Caco-2 (cell line): ENCODE measurements around the gene ATP1A4. TPM values are rescaled to one million over a fixed set of nuclear protein-coding genes. Genes with fewer than 3 reads are reported as not detected.

Experiments
- BruUV-seq: library from RNA; stranded (reverse); fragments of 400-500 nt; replicated peaks from 2 replicates; lab custom pipeline; 2021; lab: Mats Ljungman, UMichigan
- CTCF ChIA-PET: fragments of 300-600 bp; sonication (Branson Sonifier 250); formaldehyde crosslinking; loops from one replicate; lab custom pipeline; 2022; ENCODE audit warnings: antibody characterized with exemption; lab: Charles Lee
- POLR2A ChIA-PET: fragments of 300-600 bp; sonication (Branson Sonifier 250); formaldehyde crosslinking; loops from one replicate; lab custom pipeline; 2022; ENCODE audit warnings: antibody characterized with exemption; lab: Charles Lee
- DNase-seq, 2 experiments: peaks; one replicate each; pipeline versions ENCODE4 v3.0.0 to v3.0.0-alpha.2; 2020 to 2022
- H3K27me3 ChIP-seq: replicated peaks from 2 replicates; pipeline ENCODE4 v1.6.0; 2011; ENCODE audit warnings: low read length; ENCODE audit not compliant: control insufficient read depth, insufficient read depth
- H3K36me3 ChIP-seq: 2 replicates; pipeline ENCODE4 v1.5.1; 2011; ENCODE audit warnings: low read length; ENCODE audit not compliant: control insufficient read depth, insufficient read depth
- H3K4me1 ChIP-seq: fragments of 250-450 bp; sonication (Bioruptor Pico); 2 replicates; pipeline ENCODE4 v1.5.1; 2020; ENCODE audit warnings: mild to moderate bottlenecking
- H3K4me3 ChIP-seq: 2 replicates; pipeline ENCODE4 v1.5.1; 2011; ENCODE audit warnings: low read depth, mild to moderate bottlenecking, control low read depth, low read length
- H3K9me3 ChIP-seq: fragments of 250-450 bp; sonication (Bioruptor Pico); 2 replicates; pipeline ENCODE4 v1.5.1; 2020; ENCODE audit warnings: mild to moderate bottlenecking, moderate library complexity
- H3K27ac Mint-ChIP-seq: one replicate; pipeline ENCODE4 v1.8.0; 2022; ENCODE audit warnings: mixed read lengths; ENCODE audit not compliant: unreplicated experiment
- H3K27me3 Mint-ChIP-seq: one replicate; pipeline ENCODE4 v1.8.0; 2022; ENCODE audit warnings: mixed read lengths; ENCODE audit not compliant: insufficient read depth, unreplicated experiment
- H3K36me3 Mint-ChIP-seq: one replicate; pipeline ENCODE4 v1.8.0; 2022; ENCODE audit warnings: mild to moderate bottlenecking, mixed read lengths; ENCODE audit not compliant: insufficient read depth, unreplicated experiment
- H3K4me1 Mint-ChIP-seq: one replicate; pipeline ENCODE4 v1.8.0; 2022; ENCODE audit warnings: low read depth, mixed read lengths; ENCODE audit not compliant: unreplicated experiment
- H3K4me3 Mint-ChIP-seq: one replicate; pipeline ENCODE4 v1.8.0; 2022; ENCODE audit warnings: mild to moderate bottlenecking, moderate library complexity, mixed read lengths; ENCODE audit not compliant: unreplicated experiment
- H3K9me3 Mint-ChIP-seq: one replicate; pipeline ENCODE4 v1.8.0; 2022; ENCODE audit warnings: mixed read lengths; ENCODE audit not compliant: unreplicated experiment
- intact Hi-C: fragments of 100-400 bp; cut with micrococcal nuclease; formaldehyde crosslinking; loops from one replicate; pipeline ENCODE4 v1.10.0; 2022; ENCODE audit not compliant: unreplicated experiment
- total RNA-seq: library from RNA; stranded (reverse); gene quantifications from 2 replicates; pipeline ENCODE4 v1.2.3, GENCODE V29; 2022
- TF ChIP-seq, protein P1 (sequence below), 2 experiments: fragments of 200-600 bp in 1 of 2; IDR thresholded peaks; 1 replicate in 1 of 2; 2 replicates in 1 of 2; pipeline versions ENCODE4 v1.5.1 to v1.8.0; 2011 to 2022; ENCODE audit warnings: antibody characterized with exemption in 1 of 2, control low read depth in 1 of 2, inconsistent platforms in 1 of 2, low read depth in 1 of 2, low read length in 1 of 2, mild to moderate bottlenecking in 1 of 2, moderate library complexity in 1 of 2; ENCODE audit not compliant: insufficient read depth in 1 of 2, severe bottlenecking in 1 of 2, unreplicated experiment in 1 of 2

ATP1A4 gene
- total RNA-seq, 1 experiment from 2014 or later = not detected

DNA sequence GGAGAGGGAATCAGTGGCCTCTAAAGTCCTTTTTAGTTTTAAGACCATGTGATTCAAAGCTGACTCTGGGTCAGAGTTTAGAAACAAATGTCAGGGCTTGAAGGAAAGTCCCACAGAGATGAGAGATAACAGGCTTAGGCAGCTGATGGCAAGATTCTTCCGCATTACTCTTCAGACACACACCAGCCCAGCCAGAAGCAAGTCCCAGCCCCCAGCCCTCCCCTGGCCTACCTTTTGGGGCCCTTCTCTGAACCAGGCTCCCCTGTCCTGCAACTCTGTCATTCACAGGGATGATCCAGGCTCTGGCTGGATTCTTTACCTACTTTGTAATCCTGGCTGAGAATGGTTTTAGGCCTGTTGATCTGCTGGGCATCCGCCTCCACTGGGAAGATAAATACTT is 25.8 kb downstream of the ATP1A4 start:
- no peak overlapping the region for H3K4me3 ChIP-seq
- no peaks in the 10 kb centered on the region for H3K4me1 ChIP-seq
- Mint-ChIP-seq H3K9me3 (no peaks in the 10 kb centered on the region), H3K4me1 (no peaks in the 10 kb centered on the region), H3K27me3 (no peaks in the 10 kb centered on the region), H3K36me3 (no peaks in the 10 kb centered on the region), H3K4me3 (no peak overlapping the region), H3K27ac (no peak overlapping the region)
- ChIA-PET POLR2A (no interaction called here), CTCF (no interaction called here)
- BruUV-seq = no TSS peak
- H3K9me3 ChIP-seq = no peaks in the 10 kb centered on the region
- intact Hi-C loops = no loop called here
- TF ChIP-seq, protein P1, sequence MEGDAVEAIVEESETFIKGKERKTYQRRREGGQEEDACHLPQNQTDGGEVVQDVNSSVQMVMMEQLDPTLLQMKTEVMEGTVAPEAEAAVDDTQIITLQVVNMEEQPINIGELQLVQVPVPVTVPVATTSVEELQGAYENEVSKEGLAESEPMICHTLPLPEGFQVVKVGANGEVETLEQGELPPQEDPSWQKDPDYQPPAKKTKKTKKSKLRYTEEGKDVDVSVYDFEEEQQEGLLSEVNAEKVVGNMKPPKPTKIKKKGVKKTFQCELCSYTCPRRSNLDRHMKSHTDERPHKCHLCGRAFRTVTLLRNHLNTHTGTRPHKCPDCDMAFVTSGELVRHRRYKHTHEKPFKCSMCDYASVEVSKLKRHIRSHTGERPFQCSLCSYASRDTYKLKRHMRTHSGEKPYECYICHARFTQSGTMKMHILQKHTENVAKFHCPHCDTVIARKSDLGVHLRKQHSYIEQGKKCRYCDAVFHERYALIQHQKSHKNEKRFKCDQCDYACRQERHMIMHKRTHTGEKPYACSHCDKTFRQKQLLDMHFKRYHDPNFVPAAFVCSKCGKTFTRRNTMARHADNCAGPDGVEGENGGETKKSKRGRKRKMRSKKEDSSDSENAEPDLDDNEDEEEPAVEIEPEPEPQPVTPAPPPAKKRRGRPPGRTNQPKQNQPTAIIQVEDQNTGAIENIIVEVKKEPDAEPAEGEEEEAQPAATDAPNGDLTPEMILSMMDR (IDR thresholded peaks at IDR 0.05; ENCODE audit: insufficient read depth in 1 of 2, low read depth in 1 of 2, low read length in 1 of 2, severe bottlenecking in 1 of 2, unreplicated experiment in 1 of 2) = no peak
- no peaks in the 10 kb centered on the region for H3K36me3 ChIP-seq
- DNase-seq = no peak
- H3K27me3 ChIP-seq = no peaks in the 10 kb centered on the region

DNA sequence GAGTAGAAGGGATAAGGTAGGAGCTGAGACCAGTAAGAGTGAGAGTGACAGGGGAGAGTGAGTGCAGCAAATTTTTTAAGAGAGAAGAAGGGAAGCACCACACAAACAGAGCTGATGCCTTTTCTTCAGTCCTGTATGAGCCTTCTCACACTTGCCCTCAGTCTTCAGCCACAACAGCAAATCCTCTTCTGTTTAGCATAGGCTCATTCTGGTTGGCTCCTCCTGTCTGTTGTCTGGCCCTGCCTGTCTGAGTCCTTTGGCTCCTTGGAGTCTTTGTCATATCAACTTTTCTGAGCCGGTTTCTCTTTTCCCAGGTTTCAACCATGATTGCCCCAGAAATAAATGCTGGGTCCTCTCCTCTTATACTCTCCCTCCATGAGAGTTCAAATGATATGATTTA is 26.3 kb downstream of the ATP1A4 start:
- H3K36me3 Mint-ChIP-seq = no peaks in the 10 kb centered on the region
- Histone ChIP-seq H3K4me1 (no peaks in the 10 kb centered on the region), H3K27me3 (no peaks in the 10 kb centered on the region), H3K36me3 (no peaks in the 10 kb centered on the region), H3K9me3 (no peaks in the 10 kb centered on the region), H3K4me3 (no peak overlapping the region)
- H3K9me3 Mint-ChIP-seq = no peaks in the 10 kb centered on the region
- POLR2A ChIA-PET = no interaction called here
- CTCF ChIA-PET = no interaction called here
- no peak overlapping the region for H3K4me3 Mint-ChIP-seq
- no peak for DNase-seq
- H3K27ac Mint-ChIP-seq = no peak overlapping the region
- no peaks in the 10 kb centered on the region for H3K27me3 Mint-ChIP-seq
- H3K4me1 Mint-ChIP-seq = no peaks in the 10 kb centered on the region
- TF ChIP-seq, protein P1 (IDR thresholded peaks at IDR 0.05; ENCODE audit: insufficient read depth in 1 of 2, low read depth in 1 of 2, low read length in 1 of 2, severe bottlenecking in 1 of 2, unreplicated experiment in 1 of 2) = no peak
- intact Hi-C loops = no loop called here
- BruUV-seq = no TSS peak

DNA sequence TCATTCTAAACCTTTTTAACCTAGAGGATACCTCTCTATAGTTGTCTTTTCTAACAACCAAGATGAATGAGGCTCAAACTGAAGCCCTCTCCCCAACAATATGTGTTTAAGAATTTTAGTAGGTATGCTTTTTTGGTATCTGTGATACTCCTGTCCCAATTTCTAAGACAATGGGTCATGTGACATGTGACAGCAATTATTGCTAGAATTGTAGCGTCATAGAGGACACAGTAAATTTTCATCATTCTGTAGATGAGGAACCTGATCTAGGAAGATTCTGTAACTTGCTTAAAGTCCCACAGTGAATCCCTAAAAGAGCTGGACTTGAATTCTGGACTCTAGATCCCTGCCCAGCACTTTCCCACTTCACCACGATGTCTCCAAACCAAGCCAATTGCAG is 27.3 kb downstream of the ATP1A4 start:
- intact Hi-C loops = no loop called here
- no peak overlapping the region for H3K4me3 ChIP-seq
- Mint-ChIP-seq H3K36me3 (no peaks in the 10 kb centered on the region), H3K4me1 (no peaks in the 10 kb centered on the region), H3K4me3 (no peak overlapping the region), H3K27me3 (no peaks in the 10 kb centered on the region), H3K27ac (no peak overlapping the region), H3K9me3 (no peaks in the 10 kb centered on the region)
- no TSS peak for BruUV-seq
- no peaks in the 10 kb centered on the region for H3K4me1 ChIP-seq
- TF ChIP-seq, protein P1 (IDR thresholded peaks at IDR 0.05; ENCODE audit: insufficient read depth in 1 of 2, low read depth in 1 of 2, low read length in 1 of 2, severe bottlenecking in 1 of 2, unreplicated experiment in 1 of 2) = no peak
- no peaks in the 10 kb centered on the region for H3K9me3 ChIP-seq
- no peaks in the 10 kb centered on the region for H3K36me3 ChIP-seq
- CTCF ChIA-PET = no interaction called here
- no peaks in the 10 kb centered on the region for H3K27me3 ChIP-seq
- DNase-seq = no peak
- POLR2A ChIA-PET = no interaction called here
